Fibroblast of mammary gland (primary cell): ENCODE data around the gene MYL5.

Source experiments
- DNase-seq: peaks from one replicate; pipeline ENCODE4 v3.0.0-alpha.2; 2010; ENCODE audit warnings: low read depth
- H3K4me3 ChIP-seq: 2 replicates; pipeline ENCODE4 v1.5.1; 2011; ENCODE audit warnings: low read depth, mild to moderate bottlenecking, low read length, moderate library complexity; ENCODE audit not compliant: control insufficient read depth
- CTCF ChIP-seq: conservative IDR thresholded peaks from 2 replicates; pipeline ENCODE4 v1.5.1; 2011; ENCODE audit warnings: low read depth, low read length, inconsistent platforms; ENCODE audit not compliant: control insufficient read depth, insufficient read depth

MYL5 gene

DNA sequence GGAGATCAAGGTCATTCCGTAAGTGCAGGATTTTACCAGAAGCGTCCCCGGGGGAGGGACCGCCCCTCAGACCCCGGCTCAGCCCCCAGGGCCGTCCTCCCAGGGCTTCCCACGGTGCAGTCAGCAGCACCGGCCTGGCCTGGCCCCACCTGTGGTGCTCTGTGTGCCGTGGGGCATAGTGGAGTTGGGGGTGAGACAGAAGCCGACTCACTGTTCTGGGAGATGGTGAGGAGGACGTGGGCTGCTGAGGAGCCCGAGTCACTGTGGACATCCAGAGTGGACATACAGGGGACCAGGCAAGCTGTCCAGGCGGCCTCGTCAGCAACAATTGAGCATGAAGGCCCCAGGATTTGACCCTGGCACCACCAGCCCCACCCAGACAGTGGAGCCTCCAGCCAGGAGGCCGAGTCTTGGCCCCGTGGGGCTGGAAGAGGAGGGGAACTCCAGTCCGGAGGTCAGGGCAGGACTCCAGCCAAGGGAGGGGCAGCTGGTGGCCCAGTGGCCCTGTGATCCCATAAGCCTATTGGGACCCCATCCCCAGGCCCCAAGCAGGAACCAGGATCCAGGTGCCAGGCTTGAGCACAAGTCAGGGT lies 19.4 kb upstream of the MYL5 start:
- no peak overlapping the region for H3K4me3 ChIP-seq
- TF ChIP-seq CTCF, result no peak
- no peak for DNase-seq

- H3K4me3 ChIP-seq, result no peak overlapping the region
- TF ChIP-seq CTCF, result no peak
- no peak for DNase-seq
These were observed 18.7 kb upstream of the MYL5 start for GRCh38 chr4:655464-656151.

DNA sequence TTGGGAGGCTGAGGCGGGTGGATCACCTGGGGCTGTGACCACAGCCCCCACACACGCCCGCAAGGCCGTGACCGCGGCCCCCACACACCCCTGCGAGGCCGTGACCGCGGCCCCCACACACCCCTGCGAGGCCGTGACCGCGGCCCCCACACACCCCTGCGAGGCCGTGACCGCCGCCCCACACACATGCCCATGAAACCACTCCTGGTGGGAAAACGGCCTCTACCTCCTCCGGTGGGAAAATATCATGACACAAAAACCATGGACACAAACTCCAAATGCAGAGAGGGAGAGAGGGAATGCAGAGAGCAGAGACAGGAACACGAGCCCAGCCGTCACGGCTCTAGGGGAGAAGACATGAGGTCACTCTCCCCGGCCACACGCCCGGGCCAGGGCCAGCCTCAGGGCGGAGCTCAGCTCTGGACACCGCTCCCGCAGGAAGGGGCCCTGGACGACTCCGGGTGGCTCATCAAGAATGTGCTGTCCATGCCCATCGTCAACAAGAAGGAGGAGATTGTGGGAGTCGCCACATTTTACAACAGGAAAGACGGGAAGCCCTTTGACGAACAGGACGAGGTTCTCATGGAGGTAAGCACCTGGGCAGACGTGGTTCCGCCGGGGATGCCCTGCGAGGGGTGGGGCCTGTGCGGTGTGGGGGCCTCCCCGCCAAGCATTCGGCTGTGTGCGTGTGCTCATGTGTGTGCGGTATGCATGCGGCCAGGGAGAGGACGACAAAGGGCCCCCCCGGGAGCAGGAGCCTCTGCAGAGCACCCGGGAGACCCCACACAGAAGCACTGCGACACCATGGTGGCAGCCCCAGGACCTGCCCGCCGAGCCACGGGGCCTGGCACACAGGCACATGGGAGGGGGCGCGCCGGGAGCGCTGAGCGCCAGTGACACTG lies 17.7 kb upstream of the MYL5 start:
- no peak overlapping the region for H3K4me3 ChIP-seq
- TF ChIP-seq CTCF, result no peak
- DNase-seq, result peak; percentile 19

DNA sequence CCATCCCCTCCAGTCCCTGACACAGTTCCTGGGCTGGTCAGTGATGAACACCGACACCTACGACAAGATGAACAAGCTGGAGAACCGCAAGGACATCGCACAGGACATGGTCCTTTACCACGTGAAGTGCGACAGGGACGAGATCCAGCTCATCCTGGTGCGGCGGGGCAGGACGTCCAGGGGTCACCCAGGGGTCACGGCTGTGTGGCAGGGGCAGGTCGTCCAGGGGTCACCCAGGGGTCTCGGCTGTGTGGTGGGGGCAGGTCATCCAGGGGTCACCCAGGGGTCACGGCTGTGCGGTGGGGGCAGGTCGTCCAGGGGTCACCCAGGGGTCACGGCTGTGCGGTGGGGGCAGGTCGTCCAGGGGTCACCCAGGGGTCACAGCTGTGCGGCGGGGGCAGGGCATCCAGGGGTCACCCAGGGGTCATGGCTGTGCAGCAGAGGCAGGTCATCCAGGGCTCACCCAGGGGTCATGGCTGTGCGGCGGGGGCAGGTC lies 17.0 kb upstream of the MYL5 start:
- DNase-seq, result no peak
- no peak for TF ChIP-seq CTCF
- no peak overlapping the region for H3K4me3 ChIP-seq

DNA sequence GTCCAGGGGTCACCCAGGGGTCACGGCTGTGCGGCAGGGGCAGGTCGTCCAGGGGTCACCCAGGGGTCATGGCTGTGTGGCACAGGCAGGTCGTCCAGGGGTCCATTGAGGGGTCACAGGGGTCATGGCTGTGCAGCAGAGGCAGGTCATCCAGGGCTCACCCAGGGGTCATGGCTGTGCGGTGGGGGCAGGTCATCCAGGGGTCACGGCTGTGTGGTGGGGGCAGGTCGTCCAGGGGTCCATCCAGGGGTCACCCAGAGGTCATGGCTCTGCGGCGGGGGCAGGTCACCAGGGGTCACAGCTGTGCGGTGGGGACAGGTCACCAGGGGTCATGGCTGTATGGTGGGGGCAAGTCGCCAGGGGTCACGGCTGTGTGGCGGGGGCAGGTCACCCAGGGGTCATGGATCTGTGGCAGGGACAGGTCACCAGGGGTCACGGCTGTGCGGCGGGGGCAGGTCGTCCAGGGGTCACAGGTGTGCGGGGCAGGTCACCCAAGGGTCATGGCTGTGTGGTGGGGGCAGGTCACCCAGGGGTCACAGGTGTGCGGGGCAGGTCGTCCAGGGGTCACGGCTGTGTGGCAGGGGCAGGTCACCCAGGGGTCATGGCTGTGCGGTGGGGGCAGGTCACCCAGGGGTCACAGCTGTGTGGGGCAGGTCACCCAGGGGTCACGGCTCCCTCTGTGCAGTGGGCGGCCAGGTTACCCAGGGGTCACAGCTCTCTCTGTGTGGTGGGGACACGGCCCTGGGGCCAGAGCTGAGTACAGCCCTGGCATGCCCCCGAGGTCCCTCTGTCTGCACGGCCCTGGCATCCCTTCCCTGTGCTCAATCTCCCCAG lies 16.3 kb upstream of the MYL5 start:
- DNase-seq, result no peak
- no peak for TF ChIP-seq CTCF
- H3K4me3 ChIP-seq, result no peak overlapping the region
